A549 (cell line): Measurements from ENCODE around the gene SLC38A3.

Experiments used
- BHLHE40 ChIP-seq: IDR thresholded peaks from 2 replicates; pipeline ENCODE4 v1.6.1; 2012; ENCODE audit warnings: low read depth, low read length, inconsistent platforms
- CTCF ChIP-seq: fragments of >200 bp; sonication (Bioruptor Twin); formaldehyde crosslinking; IDR thresholded peaks from 3 replicates; pipeline ENCODE4 v1.5.1; 2016
- JUN ChIP-seq, 2 experiments: fragments of >200 bp; sonication (Bioruptor Twin); formaldehyde crosslinking; IDR thresholded peaks; 2 replicates in 1 of 2; 3 replicates in 1 of 2; pipeline ENCODE4 v1.6.1; 2016 to 2017
- POLR2A ChIP-seq: IDR thresholded peaks from 2 replicates; pipeline ENCODE4 v1.6.1; 2012; ENCODE audit warnings: mild to moderate bottlenecking, low read length
- REST ChIP-seq: fragments of 200-600 bp; sonication (generic); IDR thresholded peaks from 2 replicates; pipeline ENCODE4 v1.6.1; 2016; ENCODE audit warnings: antibody characterized with exemption, mild to moderate bottlenecking, moderate library complexity

- TF ChIP-seq BHLHE40 (no peak), CTCF (no peak), REST (no peak), POLR2A (no peak), JUN (IDR thresholded peaks at IDR 0.05) (no peak)
These were observed 55.9 kb downstream of the SLC38A3 start for GRCh38 chr3:50260942-50261441.
